ENCODE data around the gene POP7.
A peak's percentile ranks its signal among the peaks of the same experiment; 100 is the strongest.
"Not testable (repeated sequence)": the region's sequence is repeated elsewhere in the genome, so short reads cannot be mapped to it uniquely, and the experiment has no call there.

POP7 gene

DNA sequence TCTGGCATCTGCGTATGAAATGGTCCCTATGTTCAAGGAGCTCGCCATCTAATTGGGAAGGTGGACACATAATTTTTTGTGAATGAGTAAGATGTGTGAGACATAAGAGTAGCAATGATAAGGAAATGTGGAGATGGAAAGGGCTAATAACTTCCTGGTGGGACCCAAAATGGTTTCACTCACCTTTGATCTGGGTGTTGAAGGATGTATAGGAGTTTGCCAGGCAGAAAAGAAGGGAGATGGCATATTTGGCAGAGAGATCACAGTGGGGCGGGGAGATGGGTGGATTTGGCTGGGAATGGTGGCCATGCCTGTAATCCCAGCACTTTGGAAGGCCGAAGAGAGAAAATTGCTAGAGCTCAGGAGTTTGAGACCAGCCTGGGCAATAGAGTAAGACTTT, 4.5 kb downstream of the POP7 start:
- no peak overlapping the region for H3K4me3 ChIP-seq (replicated peaks in 1 of 2; ENCODE audit: low read depth in 2 of 2, low read length in 2 of 2)
- DNase-seq (ENCODE audit: low read depth in 2 of 2): no peak
- TF ChIP-seq, protein P1, sequence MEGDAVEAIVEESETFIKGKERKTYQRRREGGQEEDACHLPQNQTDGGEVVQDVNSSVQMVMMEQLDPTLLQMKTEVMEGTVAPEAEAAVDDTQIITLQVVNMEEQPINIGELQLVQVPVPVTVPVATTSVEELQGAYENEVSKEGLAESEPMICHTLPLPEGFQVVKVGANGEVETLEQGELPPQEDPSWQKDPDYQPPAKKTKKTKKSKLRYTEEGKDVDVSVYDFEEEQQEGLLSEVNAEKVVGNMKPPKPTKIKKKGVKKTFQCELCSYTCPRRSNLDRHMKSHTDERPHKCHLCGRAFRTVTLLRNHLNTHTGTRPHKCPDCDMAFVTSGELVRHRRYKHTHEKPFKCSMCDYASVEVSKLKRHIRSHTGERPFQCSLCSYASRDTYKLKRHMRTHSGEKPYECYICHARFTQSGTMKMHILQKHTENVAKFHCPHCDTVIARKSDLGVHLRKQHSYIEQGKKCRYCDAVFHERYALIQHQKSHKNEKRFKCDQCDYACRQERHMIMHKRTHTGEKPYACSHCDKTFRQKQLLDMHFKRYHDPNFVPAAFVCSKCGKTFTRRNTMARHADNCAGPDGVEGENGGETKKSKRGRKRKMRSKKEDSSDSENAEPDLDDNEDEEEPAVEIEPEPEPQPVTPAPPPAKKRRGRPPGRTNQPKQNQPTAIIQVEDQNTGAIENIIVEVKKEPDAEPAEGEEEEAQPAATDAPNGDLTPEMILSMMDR (IDR thresholded peaks at IDR 0.05; ENCODE audit: low read depth, low read length): no peak

DNA sequence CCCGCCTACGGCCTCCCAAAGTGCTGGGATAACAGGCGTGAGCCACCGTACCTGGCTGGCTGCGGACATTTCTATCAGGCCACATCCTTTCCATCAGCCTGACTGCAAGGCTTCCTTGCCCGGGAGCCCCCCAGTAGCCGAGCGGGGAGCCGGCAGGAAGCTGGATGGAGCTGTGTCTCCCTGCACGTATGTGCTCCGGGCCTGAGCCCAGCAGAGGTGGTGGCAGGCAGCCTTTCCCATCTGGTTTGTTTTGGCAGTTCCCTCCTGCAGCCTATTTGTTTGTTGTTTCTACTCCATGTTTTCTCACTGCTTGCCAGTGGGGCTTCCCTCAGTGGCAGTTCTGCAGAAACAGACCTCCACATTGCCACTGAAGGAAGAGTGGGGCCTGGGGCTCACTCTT, 5.4 kb downstream of the POP7 start:
- no peak overlapping the region for H3K4me3 ChIP-seq (replicated peaks in 1 of 2; ENCODE audit: low read depth in 2 of 2, low read length in 2 of 2)
- TF ChIP-seq, protein P1 (IDR thresholded peaks at IDR 0.05; ENCODE audit: low read depth, low read length): no peak
- DNase-seq (ENCODE audit: low read depth in 2 of 2): no peak

DNA sequence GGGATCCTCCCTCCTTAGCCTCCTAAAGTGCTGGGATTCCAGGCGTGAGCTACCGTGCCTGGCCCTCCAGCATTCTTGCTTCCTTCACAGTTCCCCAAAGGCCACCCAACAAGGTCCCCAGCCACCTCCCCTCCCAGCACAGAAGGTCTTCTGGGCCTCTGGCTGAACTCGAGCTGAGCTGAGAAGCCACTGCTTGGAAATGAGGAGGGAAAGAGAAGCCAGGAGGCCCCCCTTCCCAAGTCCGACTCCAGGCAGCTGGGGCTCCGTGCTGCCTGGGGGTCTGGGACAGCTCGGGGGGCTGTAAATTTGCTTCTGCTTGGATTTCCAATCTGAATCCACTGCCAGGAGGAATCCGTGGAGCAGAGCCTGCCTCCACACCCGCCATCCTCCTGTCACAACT, 8.8 kb downstream of the POP7 start:
- H3K4me3 ChIP-seq (replicated peaks in 1 of 2; ENCODE audit: low read depth in 2 of 2, low read length in 2 of 2): no peak overlapping the region
- no peak for DNase-seq (ENCODE audit: low read depth in 2 of 2)
- TF ChIP-seq, protein P1 (IDR thresholded peaks at IDR 0.05; ENCODE audit: low read depth, low read length): no peak

DNA sequence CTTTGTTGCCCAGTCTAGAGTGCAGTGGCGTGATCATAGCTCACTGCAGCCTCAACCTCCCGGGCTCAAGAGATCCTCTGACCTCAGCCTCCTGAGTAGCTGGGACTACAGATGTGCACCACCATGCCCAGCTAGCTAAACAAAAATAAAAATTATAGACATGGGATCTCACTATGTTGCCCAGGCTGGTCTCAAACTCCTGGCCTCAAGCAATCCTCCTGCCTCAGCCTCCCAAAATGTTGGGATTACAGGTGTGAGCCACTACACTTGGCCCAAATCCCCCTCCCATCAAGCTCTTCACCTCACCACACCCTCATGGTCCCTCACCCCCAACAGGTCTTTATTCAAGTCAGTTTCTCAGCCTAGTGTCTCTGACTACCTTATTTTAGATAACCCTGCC, 11.2 kb downstream of the POP7 start:
- DNase-seq (ENCODE audit: low read depth in 2 of 2): not testable (repeated sequence)

DNA sequence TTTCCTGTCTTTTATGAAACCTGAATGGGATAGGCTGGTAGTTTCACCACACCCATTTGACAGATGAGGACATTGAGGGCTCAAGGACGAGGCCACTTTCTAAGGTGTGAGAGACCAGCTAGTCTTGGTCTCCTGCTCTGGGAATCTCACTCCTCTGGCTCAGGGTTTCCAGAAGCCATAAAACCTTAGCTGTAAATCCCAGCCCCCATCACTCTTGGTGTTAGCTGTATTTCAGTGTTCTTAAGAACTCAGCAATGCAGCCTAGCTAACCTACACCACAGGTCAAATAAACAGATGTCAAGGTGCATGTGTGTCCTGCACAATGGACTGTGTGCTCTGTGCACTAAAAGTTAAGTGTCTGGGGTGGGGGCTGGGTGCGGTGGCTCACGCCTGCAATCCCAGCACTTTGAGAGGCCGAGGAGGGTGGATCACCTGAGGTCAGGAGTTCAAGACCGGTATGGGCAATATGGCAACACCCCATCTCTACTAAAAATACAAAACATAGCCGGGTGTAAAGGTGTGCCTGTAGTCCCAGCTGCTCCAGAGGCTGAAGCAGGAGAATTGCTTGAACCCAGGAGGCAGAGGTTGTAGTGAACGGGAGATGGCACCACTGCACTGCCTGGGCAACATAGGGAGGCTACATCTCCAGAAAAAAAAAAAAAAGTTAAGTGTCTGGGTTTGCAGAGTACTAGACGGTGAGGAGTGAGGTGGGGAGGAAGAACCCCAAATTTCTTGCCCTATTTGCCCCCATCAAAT, 13.8 kb downstream of the POP7 start:
- TF ChIP-seq, protein P1 (IDR thresholded peaks at IDR 0.05; ENCODE audit: low read depth, low read length): peak; percentile 35
- no peak overlapping the region for H3K4me3 ChIP-seq (replicated peaks in 1 of 2; ENCODE audit: low read depth in 2 of 2, low read length in 2 of 2)
- peak; percentile 45 to 50 for DNase-seq (ENCODE audit: low read depth in 2 of 2)

More for the DNA sequence above, 11.2 kb downstream of the POP7 start:
- H3K4me3 ChIP-seq (replicated peaks in 1 of 2; ENCODE audit: low read depth in 2 of 2, low read length in 2 of 2): not testable (repeated sequence)

DNA sequence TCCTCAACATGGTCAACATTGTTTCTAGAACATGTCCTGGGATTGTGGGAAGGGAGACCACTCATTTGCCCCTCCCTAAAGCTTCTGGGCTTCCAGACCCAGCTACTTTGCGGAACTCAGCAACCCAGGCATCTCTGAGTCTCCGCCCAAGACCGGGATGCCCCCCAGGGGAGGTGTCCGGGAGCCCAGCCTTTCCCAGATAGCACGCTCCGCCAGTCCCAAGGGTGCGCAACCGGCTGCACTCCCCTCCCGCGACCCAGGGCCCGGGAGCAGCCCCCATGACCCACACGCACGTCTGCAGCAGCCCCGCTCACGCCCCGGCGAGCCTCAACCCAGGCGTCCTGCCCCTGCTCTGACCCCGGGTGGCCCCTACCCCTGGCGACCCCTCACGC, 14.4 kb downstream of the POP7 start, which contains the start of gene EPO:
Gene EPO (plus strand): TSS at position 190 of the 392 bp plus-strand sequence. CDS start 513 bp downstream, outside the sequence.
- no peak within 1 kb of the TSS for H3K4me3 ChIP-seq (replicated peaks in 1 of 2; ENCODE audit: low read depth in 2 of 2, low read length in 2 of 2)
- TF ChIP-seq, protein P1 (IDR thresholded peaks at IDR 0.05; ENCODE audit: low read depth, low read length): no peak
- no peak for DNase-seq (ENCODE audit: low read depth in 2 of 2)

DNA sequence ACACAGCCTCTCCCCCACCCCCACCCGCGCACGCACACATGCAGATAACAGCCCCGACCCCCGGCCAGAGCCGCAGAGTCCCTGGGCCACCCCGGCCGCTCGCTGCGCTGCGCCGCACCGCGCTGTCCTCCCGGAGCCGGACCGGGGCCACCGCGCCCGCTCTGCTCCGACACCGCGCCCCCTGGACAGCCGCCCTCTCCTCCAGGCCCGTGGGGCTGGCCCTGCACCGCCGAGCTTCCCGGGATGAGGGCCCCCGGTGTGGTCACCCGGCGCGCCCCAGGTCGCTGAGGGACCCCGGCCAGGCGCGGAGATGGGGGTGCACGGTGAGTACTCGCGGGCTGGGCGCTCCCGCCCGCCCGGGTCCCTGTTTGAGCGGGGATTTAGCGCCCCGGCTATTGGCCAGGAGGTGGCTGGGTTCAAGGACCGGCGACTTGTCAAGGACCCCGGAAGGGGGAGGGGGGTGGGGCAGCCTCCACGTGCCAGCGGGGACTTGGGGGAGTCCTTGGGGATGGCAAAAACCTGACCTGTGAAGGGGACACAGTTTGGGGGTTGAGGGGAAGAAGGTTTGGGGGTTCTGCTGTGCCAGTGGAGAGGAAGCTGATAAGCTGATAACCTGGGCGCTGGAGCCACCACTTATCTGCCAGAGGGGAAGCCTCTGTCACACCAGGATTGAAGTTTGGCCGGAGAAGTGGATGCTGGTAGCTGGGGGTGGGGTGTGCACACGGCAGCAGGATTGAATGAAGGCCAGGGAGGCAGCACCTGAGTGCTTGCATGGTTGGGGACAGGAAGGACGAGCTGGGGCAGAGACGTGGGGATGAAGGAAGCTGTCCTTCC, 15.0 kb downstream of the POP7 start:
- TF ChIP-seq, protein P1 (IDR thresholded peaks at IDR 0.05; ENCODE audit: low read depth, low read length): no peak
- H3K4me3 ChIP-seq (replicated peaks in 1 of 2; ENCODE audit: low read depth in 2 of 2, low read length in 2 of 2): no peak overlapping the region
- no peak for DNase-seq (ENCODE audit: low read depth in 2 of 2)

All from cardiac fibroblast (primary cell).